Adrenal gland (tissue), 5 donors: Measurements from ENCODE around the gene OR1K1.

Experiments used
- POLR2A ChIP-seq, 2 donors: fragments of 450-650 bp; IDR thresholded peaks; one replicate each; pipeline ENCODE4 v1.6.1; 2017; ENCODE audit warnings: antibody characterized with exemption in 2 of 2, mild to moderate bottlenecking in 2 of 2, moderate library complexity in 1 of 2
- TF ChIP-seq, protein P1 (sequence below), 6 experiments: fragments of 450-650 bp in 4 of 6; fragments of 200-600 bp in 2 of 6; sonication (generic) in 1 of 6; IDR thresholded peaks; 1 replicate in 5 of 6; 2 replicates in 1 of 6; pipeline versions ENCODE4 v1.5.1 to v1.8.0; 2016 to 2021; ENCODE audit warnings: antibody characterized with exemption in 6 of 6, mild to moderate bottlenecking in 2 of 6, moderate library complexity in 1 of 6
- donor health status: DM: no; HTN: no; CAD: no.

DNA sequence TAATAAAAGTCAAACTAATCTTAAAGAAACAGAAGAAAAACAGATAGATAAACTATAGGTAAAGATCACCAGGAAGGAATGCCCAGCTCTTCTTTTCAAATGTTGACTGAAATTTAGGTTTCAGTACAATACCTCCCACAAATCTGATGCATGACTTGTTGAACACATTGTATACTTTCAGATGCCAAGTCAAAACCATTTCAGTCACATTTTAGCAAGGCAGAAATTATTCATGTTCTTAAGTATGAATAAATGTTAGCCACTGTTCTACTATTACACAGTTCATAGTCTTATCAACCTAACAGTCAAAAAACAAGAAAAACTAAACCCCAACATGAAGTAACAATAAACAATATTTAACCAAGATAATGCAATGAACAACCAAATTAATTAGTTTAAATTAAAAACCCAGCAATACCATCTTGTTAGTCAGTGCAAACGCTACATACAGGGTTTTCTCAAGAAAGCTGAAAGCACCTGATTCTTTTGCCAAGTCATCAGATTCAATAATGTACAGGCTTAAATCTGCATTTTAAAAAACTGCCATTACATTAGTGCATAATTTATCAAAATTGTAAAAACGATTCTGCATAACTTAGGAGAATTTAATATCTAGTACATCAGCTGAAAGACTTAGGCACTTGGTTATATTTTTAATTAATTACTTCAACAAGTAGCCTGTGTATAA, 48.5 kb downstream of the OR1K1 start:
- no peak for TF ChIP-seq POLR2A (IDR thresholded peaks at IDR 0.05)
- TF ChIP-seq, protein P1, sequence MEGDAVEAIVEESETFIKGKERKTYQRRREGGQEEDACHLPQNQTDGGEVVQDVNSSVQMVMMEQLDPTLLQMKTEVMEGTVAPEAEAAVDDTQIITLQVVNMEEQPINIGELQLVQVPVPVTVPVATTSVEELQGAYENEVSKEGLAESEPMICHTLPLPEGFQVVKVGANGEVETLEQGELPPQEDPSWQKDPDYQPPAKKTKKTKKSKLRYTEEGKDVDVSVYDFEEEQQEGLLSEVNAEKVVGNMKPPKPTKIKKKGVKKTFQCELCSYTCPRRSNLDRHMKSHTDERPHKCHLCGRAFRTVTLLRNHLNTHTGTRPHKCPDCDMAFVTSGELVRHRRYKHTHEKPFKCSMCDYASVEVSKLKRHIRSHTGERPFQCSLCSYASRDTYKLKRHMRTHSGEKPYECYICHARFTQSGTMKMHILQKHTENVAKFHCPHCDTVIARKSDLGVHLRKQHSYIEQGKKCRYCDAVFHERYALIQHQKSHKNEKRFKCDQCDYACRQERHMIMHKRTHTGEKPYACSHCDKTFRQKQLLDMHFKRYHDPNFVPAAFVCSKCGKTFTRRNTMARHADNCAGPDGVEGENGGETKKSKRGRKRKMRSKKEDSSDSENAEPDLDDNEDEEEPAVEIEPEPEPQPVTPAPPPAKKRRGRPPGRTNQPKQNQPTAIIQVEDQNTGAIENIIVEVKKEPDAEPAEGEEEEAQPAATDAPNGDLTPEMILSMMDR (IDR thresholded peaks at IDR 0.05) = no peak
